Esophagus (tissue), 2 donors: ENCODE results near the gene FBRSL1. TPM values are rescaled to one million over a fixed set of nuclear protein-coding genes. Genes with fewer than 3 reads are reported as not detected.

Experiments used
- H3K27ac ChIP-seq, 2 donors: one replicate each; pipeline ENCODE4 v1.5.1; 2013; ENCODE audit warnings: low read depth in 2 of 2, mild to moderate bottlenecking in 2 of 2, inconsistent platforms in 1 of 2, low read length in 1 of 2, moderate library complexity in 1 of 2
- H3K27me3 ChIP-seq, 2 donors: one replicate each; pipeline ENCODE4 v1.6.1; 2013; ENCODE audit warnings: low read length in 2 of 2, control low read depth in 1 of 2, mild to moderate bottlenecking in 1 of 2; ENCODE audit not compliant: insufficient read depth in 2 of 2, control insufficient read depth in 1 of 2
- H3K36me3 ChIP-seq, 2 donors: one replicate each; pipeline ENCODE4 v1.6.1; 2013; ENCODE audit warnings: low read length in 1 of 2; ENCODE audit not compliant: control insufficient read depth in 2 of 2, insufficient read depth in 2 of 2
- H3K4me1 ChIP-seq, 2 donors: one replicate each; pipeline ENCODE4 v1.6.1; 2013; ENCODE audit warnings: low read length in 1 of 2; ENCODE audit not compliant: control insufficient read depth in 2 of 2, insufficient read depth in 2 of 2
- H3K4me3 ChIP-seq, 2 donors: one replicate each; pipeline ENCODE4 v1.5.1; 2013; ENCODE audit warnings: low read length in 2 of 2, mild to moderate bottlenecking in 2 of 2, low read depth in 1 of 2, moderate library complexity in 1 of 2
- H3K9me3 ChIP-seq, 2 donors: one replicate each; pipeline ENCODE4 v1.6.1; 2013; ENCODE audit warnings: mild to moderate bottlenecking in 2 of 2, low read depth in 1 of 2, low read length in 1 of 2, moderate library complexity in 1 of 2; ENCODE audit not compliant: control insufficient read depth in 2 of 2, insufficient read depth in 1 of 2
- WGBS, 2 donors: extraction: QIAGEN DNeasy Blood & Tissue Kit; methylation state at CpG; one replicate each; pipeline ENCODE4 v1.1.7; 2013; 5-methylcytosine and 5-hydroxymethylcytosine counted together
- polyA plus RNA-seq, 2 donors: library from polyadenylated mRNA; stranded (reverse); fragments of 200-250 nt; gene quantifications; one replicate each; pipeline ENCODE4 v1.2.3, GENCODE V29; 2013
- donor health status: healthy with polysubstance abuse.
- donor health status: Bipolar disorder and iron deficiency.

FBRSL1 gene
- polyA plus RNA-seq, 2 donors = 15.6 to 17.9 TPM

GRCh38 chr12:132547205-132547740 is 57.3 kb downstream of the FBRSL1 start:
- Histone ChIP-seq H3K27ac (no peak overlapping the region), H3K27me3 (no peaks in the 10 kb centered on the region), H3K4me1 (peaks cover 0 to 3% of the 10 kb centered on the region in 2 donors), H3K36me3 (peaks cover 0 to 4% of the 10 kb centered on the region in 2 donors), H3K4me3 (no peak overlapping the region), H3K9me3 (no peaks in the 10 kb centered on the region)
- WGBS, 2 donors = 93 to 95% methylated on average over 17 to 20 of the region's 21 CpGs

GRCh38 chr12:132548430-132549058 is 58.6 kb downstream of the FBRSL1 start:
- H3K36me3 ChIP-seq = peaks cover 0 to 7% of the 10 kb centered on the region in 2 donors

GRCh38 chr12:132549059-132549458 is 59.1 kb downstream of the FBRSL1 start:
- no peaks in the 10 kb centered on the region for H3K27me3 ChIP-seq
- no peaks in the 10 kb centered on the region for H3K9me3 ChIP-seq
- H3K4me3 ChIP-seq = no peak overlapping the region
- H3K36me3 ChIP-seq = peaks cover 0 to 7% of the 10 kb centered on the region in 2 donors
- 95 to 97% methylated on average over 32 to 33 of the region's 33 CpGs for WGBS, 2 donors
- H3K27ac ChIP-seq = no peak overlapping the region
- H3K4me1 ChIP-seq = peaks cover 0 to 3% of the 10 kb centered on the region in 2 donors

More at GRCh38 chr12:132548430-132549058, 58.6 kb downstream of the FBRSL1 start:
- 95% methylated on average over 28 of the region's 28 CpGs for WGBS, 2 donors
- Histone ChIP-seq H3K4me3 (no peak overlapping the region), H3K4me1 (peaks cover 0 to 3% of the 10 kb centered on the region in 2 donors), H3K27me3 (no peaks in the 10 kb centered on the region), H3K9me3 (no peaks in the 10 kb centered on the region), H3K27ac (no peak overlapping the region)

GRCh38 chr12:132550014-132550802 is 60.3 kb downstream of the FBRSL1 start:
- Histone ChIP-seq H3K27ac (no peak overlapping the region), H3K27me3 (no peaks in the 10 kb centered on the region), H3K4me3 (no peak overlapping the region), H3K36me3 (peaks cover 0 to 7% of the 10 kb centered on the region in 2 donors), H3K4me1 (peaks cover 0 to 3% of the 10 kb centered on the region in 2 donors), H3K9me3 (no peaks in the 10 kb centered on the region)
- 75 to 83% methylated on average over 43 of the region's 43 CpGs for WGBS, 2 donors

DNA sequence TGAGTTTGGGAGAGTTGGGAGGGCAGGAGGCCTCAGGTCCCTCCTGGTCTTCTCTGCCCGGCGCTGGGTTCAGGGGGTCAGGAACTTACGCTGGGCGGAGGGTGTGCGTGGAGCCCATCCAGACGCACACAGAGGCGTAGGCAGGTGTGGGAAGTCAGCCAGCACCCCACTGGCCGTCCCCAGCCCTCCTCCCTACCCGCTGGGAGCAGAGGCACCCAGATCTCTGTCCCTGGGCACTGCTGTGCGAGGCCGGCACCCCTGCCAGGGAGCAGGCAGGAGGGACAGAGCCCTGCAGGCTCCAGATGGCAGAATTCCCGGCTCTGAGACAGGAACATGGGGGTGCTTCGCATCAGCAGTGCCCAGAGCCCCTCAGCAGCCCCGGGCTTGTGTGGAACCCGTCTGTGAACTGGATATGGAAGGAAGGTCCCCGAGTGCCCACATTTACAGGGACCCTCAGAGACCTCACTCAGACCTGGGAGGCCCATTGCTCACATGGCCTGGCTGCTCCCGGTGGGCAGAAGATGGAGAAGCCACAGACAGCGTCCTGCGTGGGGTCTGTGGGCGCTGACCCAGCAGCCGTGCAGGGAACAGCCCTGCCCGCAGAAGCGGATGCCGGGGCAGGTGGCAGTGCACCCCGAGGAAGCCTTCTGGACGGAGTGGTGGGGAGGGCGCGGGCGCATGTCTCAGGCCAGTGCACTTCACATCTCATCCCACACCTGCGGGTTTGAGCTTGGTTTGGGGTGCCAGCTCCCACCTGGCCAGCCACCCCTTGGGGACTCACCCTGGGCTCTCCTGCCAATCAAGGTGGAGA is 61.1 kb downstream of the FBRSL1 start:
- Histone ChIP-seq H3K4me1 (peaks cover 0 to 3% of the 10 kb centered on the region in 2 donors), H3K27ac (no peak overlapping the region), H3K27me3 (no peaks in the 10 kb centered on the region), H3K36me3 (peaks cover 0 to 7% of the 10 kb centered on the region in 2 donors), H3K4me3 (no peak overlapping the region), H3K9me3 (no peaks in the 10 kb centered on the region)
- WGBS, 2 donors = 89 to 91% methylated on average over 30 of the region's 30 CpGs

- H3K9me3 ChIP-seq = no peaks in the 10 kb centered on the region
- peaks cover 0 to 3% of the 10 kb centered on the region in 2 donors for H3K4me1 ChIP-seq
- H3K27ac ChIP-seq = no peak overlapping the region
- no peak overlapping the region for H3K4me3 ChIP-seq
- 84 to 89% methylated on average over 16 of the region's 16 CpGs for WGBS, 2 donors
- peaks cover 0 to 7% of the 10 kb centered on the region in 2 donors for H3K36me3 ChIP-seq
- no peaks in the 10 kb centered on the region for H3K27me3 ChIP-seq
Measured at GRCh38 chr12:132551641-132552031, 61.7 kb downstream of the FBRSL1 start.

GRCh38 chr12:132554845-132555630 is 65.1 kb downstream of the FBRSL1 start:
- Histone ChIP-seq H3K27ac (no peak overlapping the region), H3K4me1 (peaks cover 0 to 7% of the 10 kb centered on the region in 2 donors), H3K9me3 (no peaks in the 10 kb centered on the region), H3K4me3 (no peak overlapping the region), H3K27me3 (no peaks in the 10 kb centered on the region), H3K36me3 (peaks cover 0 to 2% of the 10 kb centered on the region in 2 donors)
- WGBS, 2 donors = 90 to 94% methylated on average over 36 to 53 of the region's 53 CpGs

DNA sequence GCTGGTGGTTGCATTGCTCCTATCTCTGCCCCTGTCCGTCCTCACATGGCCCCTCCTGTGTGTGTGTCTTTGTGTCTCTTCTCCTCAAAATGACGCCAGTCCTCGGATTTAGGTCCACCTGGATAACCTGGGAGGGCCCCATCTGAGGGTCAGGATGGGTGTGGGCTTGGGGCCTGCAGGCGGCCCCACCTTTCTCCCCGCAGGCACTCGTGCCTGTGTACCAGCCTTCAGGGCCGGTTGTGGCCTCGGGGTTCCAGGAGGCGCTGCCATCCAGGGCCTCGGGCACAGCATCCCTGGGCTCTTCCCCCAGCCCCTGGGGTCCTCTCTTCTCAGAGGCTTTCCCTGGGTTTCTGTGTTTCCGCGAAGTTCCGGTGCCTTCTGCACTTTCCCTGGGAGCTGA is 65.7 kb downstream of the FBRSL1 start:
- H3K4me3 ChIP-seq = no peak overlapping the region
- H3K4me1 ChIP-seq = peaks cover 0 to 9% of the 10 kb centered on the region in 2 donors
- WGBS, 2 donors = 94 to 95% methylated on average over 13 of the region's 13 CpGs
- no peaks in the 10 kb centered on the region for H3K9me3 ChIP-seq
- no peak overlapping the region for H3K27ac ChIP-seq
- no peaks in the 10 kb centered on the region for H3K27me3 ChIP-seq
- peaks cover 0 to 2% of the 10 kb centered on the region in 2 donors for H3K36me3 ChIP-seq
